ENCODE measurements around the gene UBE2J2. TPM values are rescaled to one million over a fixed set of nuclear protein-coding genes. Genes with fewer than 3 reads are reported as not detected.
A peak's percentile ranks its signal among the peaks of the same experiment; 100 is the strongest.

The UBE2J2 gene
- total RNA-seq, 1 donor from 2014 or later, result 65.1 TPM

GRCh38 chr1:1312450-1313314 is 39.0 kb upstream of the UBE2J2 start:
- DNase-seq (ENCODE audit: extremely low spot score, unreplicated experiment), result no peak
- no peak overlapping the region for H3K4me3 Mint-ChIP-seq (ENCODE audit: unreplicated experiment)
- H3K4me1 Mint-ChIP-seq (ENCODE audit: unreplicated experiment), result peaks cover 7% of the 10 kb centered on the region
- H3K36me3 Mint-ChIP-seq (ENCODE audit: unreplicated experiment), result peaks cover 13% of the 10 kb centered on the region
- H3K27ac Mint-ChIP-seq (ENCODE audit: unreplicated experiment), result no peak overlapping the region
- H3K9me3 Mint-ChIP-seq (ENCODE audit: unreplicated experiment), result no peaks in the 10 kb centered on the region
- no peak for TF ChIP-seq CTCF (IDR thresholded peaks at IDR 0.05)
- H3K27me3 Mint-ChIP-seq (ENCODE audit: unreplicated experiment), result no peaks in the 10 kb centered on the region

DNA sequence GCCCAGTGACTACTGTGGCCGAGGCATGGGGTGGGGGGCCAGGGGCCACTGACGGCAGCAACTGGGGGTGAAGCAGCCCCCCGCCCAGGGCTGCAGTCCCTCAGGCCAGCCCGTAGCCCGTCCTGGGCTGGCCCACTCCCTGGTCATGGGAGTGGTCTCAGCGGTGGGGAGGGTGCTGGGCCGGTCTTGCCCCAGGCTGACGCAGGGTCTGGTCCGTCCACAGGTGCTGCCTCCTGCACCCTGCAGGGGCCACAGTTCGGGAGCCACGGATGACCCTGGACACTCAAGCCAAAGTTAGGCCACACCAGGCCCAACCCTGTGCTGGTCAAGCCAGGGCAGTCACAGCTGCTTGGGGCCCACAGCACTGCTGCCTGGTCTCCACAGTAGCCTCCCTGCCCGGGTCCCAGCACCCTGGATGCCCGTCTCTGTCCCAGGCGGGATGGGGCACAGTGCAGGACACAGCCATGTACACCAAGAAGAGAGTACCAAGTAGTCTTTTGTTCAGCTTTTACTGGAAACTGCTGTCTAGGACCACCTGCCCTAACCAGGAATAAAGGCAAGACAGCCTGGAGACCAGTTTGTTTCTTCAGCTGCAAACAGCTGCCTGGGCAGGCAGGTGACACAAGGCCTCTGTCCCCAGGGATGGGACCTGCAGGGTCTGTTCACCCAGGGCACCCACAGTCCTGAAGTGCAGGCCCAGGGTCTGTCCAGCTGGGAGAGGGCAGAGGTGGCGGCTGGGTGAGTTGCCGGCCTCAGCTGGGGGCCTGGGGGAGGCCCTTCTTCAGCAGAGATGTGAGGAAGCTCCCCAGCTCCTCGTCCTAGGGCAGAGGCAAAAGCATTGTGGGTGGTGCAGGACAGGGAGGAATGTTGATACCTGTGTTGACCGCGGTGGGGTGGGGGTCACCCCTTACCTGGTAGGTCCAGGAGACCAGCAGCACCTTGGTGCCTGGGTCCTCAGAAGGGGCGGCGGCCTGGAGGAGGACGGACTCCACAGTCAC is 37.8 kb upstream of the UBE2J2 start:
- no peak for TF ChIP-seq CTCF (IDR thresholded peaks at IDR 0.05)
- Mint-ChIP-seq H3K27ac (ENCODE audit: unreplicated experiment) (no peak overlapping the region), H3K36me3 (ENCODE audit: unreplicated experiment) (peaks cover 13% of the 10 kb centered on the region), H3K4me3 (ENCODE audit: unreplicated experiment) (no peak overlapping the region), H3K4me1 (ENCODE audit: unreplicated experiment) (peaks cover 9% of the 10 kb centered on the region), H3K9me3 (ENCODE audit: unreplicated experiment) (no peaks in the 10 kb centered on the region), H3K27me3 (ENCODE audit: unreplicated experiment) (no peaks in the 10 kb centered on the region)
- no peak for DNase-seq (ENCODE audit: extremely low spot score, unreplicated experiment)

DNA sequence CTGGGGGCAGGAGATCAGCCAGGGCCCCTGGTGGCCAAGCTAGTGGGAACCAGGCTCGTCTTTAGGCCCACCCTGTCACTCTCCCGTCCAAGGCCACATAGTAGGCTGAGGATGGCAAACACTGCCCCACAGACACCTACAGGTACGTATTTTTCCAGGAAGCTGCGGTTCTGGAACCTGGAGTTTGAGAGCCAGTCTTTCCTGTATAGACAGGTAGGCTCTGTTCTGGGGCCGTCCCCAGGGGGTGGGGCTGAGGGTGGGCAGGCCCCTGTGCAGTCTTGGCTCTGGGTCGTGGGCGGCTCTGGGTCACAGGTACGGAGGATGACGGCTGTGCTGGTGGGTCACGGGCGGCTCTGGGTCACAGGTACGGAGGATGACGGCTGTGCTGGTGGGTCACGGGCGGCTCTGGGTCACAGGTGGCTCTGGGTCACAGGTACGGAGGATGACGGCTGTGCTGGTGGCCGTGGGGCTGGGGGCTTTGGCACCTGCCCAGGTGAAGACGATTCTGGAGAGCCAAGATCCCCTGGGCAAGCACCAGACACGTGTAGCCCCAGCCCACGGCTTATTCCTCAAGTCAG is 36.9 kb upstream of the UBE2J2 start:
- Mint-ChIP-seq H3K4me1 (ENCODE audit: unreplicated experiment) (peaks cover 17% of the 10 kb centered on the region), H3K27me3 (ENCODE audit: unreplicated experiment) (no peaks in the 10 kb centered on the region), H3K27ac (ENCODE audit: unreplicated experiment) (no peak overlapping the region), H3K4me3 (ENCODE audit: unreplicated experiment) (no peak overlapping the region), H3K9me3 (ENCODE audit: unreplicated experiment) (no peaks in the 10 kb centered on the region), H3K36me3 (ENCODE audit: unreplicated experiment) (peaks cover 9% of the 10 kb centered on the region)
- DNase-seq (ENCODE audit: extremely low spot score, unreplicated experiment), result no peak
- no peak for TF ChIP-seq CTCF (IDR thresholded peaks at IDR 0.05)

GRCh38 chr1:1310109-1310385 is 36.4 kb upstream of the UBE2J2 start:
- no peaks in the 10 kb centered on the region for H3K9me3 Mint-ChIP-seq (ENCODE audit: unreplicated experiment)
- TF ChIP-seq CTCF (IDR thresholded peaks at IDR 0.05), result no peak
- H3K4me3 Mint-ChIP-seq (ENCODE audit: unreplicated experiment), result peak overlapping the region; percentile 71
- peaks cover 21% of the 10 kb centered on the region for H3K4me1 Mint-ChIP-seq (ENCODE audit: unreplicated experiment)
- H3K36me3 Mint-ChIP-seq (ENCODE audit: unreplicated experiment), result peaks cover 9% of the 10 kb centered on the region
- no peak overlapping the region for H3K27ac Mint-ChIP-seq (ENCODE audit: unreplicated experiment)
- DNase-seq (ENCODE audit: extremely low spot score, unreplicated experiment), result no peak
- no peaks in the 10 kb centered on the region for H3K27me3 Mint-ChIP-seq (ENCODE audit: unreplicated experiment)

All from osteocyte (in vitro differentiated cells).